Measurements from ENCODE around the gene PLA2G2E.

Gene PLA2G2E

GRCh38 chr1:19923137-19923952 is at the start of gene PLA2G2E:
Gene PLA2G2E (minus strand): TSS chr1:19923617. CDS start chr1:19923559, 58 bp downstream.
- no peak for DNase-seq
- intact Hi-C loops (cut with DNase I), result no loop called here

- intact Hi-C loops (cut with DNase I), result loop anchor here (10.0 kb wide), 1 partner anchor 183 kb away; no protein-coding TSS in a partner anchor
These were observed 48.2 kb upstream of the PLA2G2E start for GRCh38 chr1:19971664-19972063.

GRCh38 chr1:19969898-19970660 is 46.7 kb upstream of the PLA2G2E start:
- DNase-seq, result no peak
- intact Hi-C loops (cut with DNase I), result loop anchor here (10.0 kb wide), 1 partner anchor 185 kb away; no protein-coding TSS in a partner anchor

More at GRCh38 chr1:19971664-19972063, 48.2 kb upstream of the PLA2G2E start:
- DNase-seq, result no peak

- DNase-seq, result no peak
- intact Hi-C loops (cut with DNase I), result no loop called here
These were observed 44.4 kb upstream of the PLA2G2E start for GRCh38 chr1:19967808-19968207.

GRCh38 chr1:19964542-19964941 is 41.1 kb upstream of the PLA2G2E start:
- DNase-seq, result no peak
- intact Hi-C loops (cut with DNase I), result no loop called here

GRCh38 chr1:19963636-19964035 is 40.2 kb upstream of the PLA2G2E start:
- intact Hi-C loops (cut with DNase I), result no loop called here
- no peak for DNase-seq

- intact Hi-C loops (cut with DNase I), result no loop called here
- no peak for DNase-seq
These were observed 37.2 kb upstream of the PLA2G2E start for GRCh38 chr1:19960591-19960990.

- no peak for DNase-seq
- intact Hi-C loops (cut with DNase I), result no loop called here
These were observed 34.4 kb upstream of the PLA2G2E start for GRCh38 chr1:19957779-19958178.

- no peak for DNase-seq
- intact Hi-C loops (cut with DNase I), result no loop called here
These were observed 32.2 kb upstream of the PLA2G2E start for GRCh38 chr1:19955534-19956170.

GRCh38 chr1:19954059-19954458 is 30.6 kb upstream of the PLA2G2E start:
- no peak for DNase-seq
- intact Hi-C loops (cut with DNase I), result no loop called here

GRCh38 chr1:19949016-19949415 is 25.6 kb upstream of the PLA2G2E start:
- intact Hi-C loops (cut with DNase I), result no loop called here
- no peak for DNase-seq

GRCh38 chr1:19946971-19947370 is 23.6 kb upstream of the PLA2G2E start:
- DNase-seq, result no peak
- intact Hi-C loops (cut with DNase I), result no loop called here

- intact Hi-C loops (cut with DNase I), result no loop called here
- DNase-seq, result no peak
These were observed 22.9 kb upstream of the PLA2G2E start for GRCh38 chr1:19946331-19946751.

- DNase-seq, result no peak
- intact Hi-C loops (cut with DNase I), result no loop called here
These were observed 22.5 kb upstream of the PLA2G2E start for GRCh38 chr1:19945914-19946313.

GRCh38 chr1:19942657-19943056 is 19.2 kb upstream of the PLA2G2E start:
- intact Hi-C loops (cut with DNase I), result no loop called here
- DNase-seq, result no peak

- DNase-seq, result no peak
- intact Hi-C loops (cut with DNase I), result no loop called here
These were observed 18.7 kb upstream of the PLA2G2E start for GRCh38 chr1:19942088-19942487.

- intact Hi-C loops (cut with DNase I), result no loop called here
- no peak for DNase-seq
These were observed 17.8 kb upstream of the PLA2G2E start for GRCh38 chr1:19941206-19941568.

- DNase-seq, result no peak
- intact Hi-C loops (cut with DNase I), result no loop called here
These were observed 17.2 kb upstream of the PLA2G2E start for GRCh38 chr1:19940486-19941205.

GRCh38 chr1:19938472-19938871 is 15.1 kb upstream of the PLA2G2E start:
- intact Hi-C loops (cut with DNase I), result no loop called here
- DNase-seq, result no peak

GRCh38 chr1:19936061-19936750 is 12.8 kb upstream of the PLA2G2E start:
- intact Hi-C loops (cut with DNase I), result no loop called here
- DNase-seq, result no peak
